Neural progenitor cell (in vitro differentiated cells): ENCODE measurements around the gene RASSF4. TPM values are rescaled to one million over a fixed set of nuclear protein-coding genes. Genes with fewer than 3 reads are reported as not detected.
A peak's percentile ranks its signal among the peaks of the same experiment; 100 is the strongest.
"Not testable (repeated sequence)": the region's sequence is repeated elsewhere in the genome, so short reads cannot be mapped to it uniquely, and the experiment has no call there.

Experiments used
- DNase-seq: peaks from one replicate; pipeline ENCODE4 v3.0.0-alpha.2; 2016; ENCODE audit warnings: low spot score
- H2AFZ ChIP-seq: fragments of 200-600 bp; sonication (generic); replicated peaks from 2 replicates; pipeline ENCODE4 v1.6.1; 2016; ENCODE audit warnings: antibody characterized with exemption
- H3F3A ChIP-seq: fragments of 200-600 bp; sonication (generic); 2 replicates; pipeline ENCODE4 v1.6.1; 2016; ENCODE audit warnings: antibody characterized with exemption, low read depth
- H3K27ac ChIP-seq: fragments of 200-600 bp; sonication (generic); 2 replicates; pipeline ENCODE4 v1.5.1; 2016; ENCODE audit warnings: mild to moderate bottlenecking
- H3K27me3 ChIP-seq: fragments of 200-600 bp; sonication (generic); 2 replicates; pipeline ENCODE4 v1.6.1; 2016; ENCODE audit warnings: mild to moderate bottlenecking, moderate library complexity
- H3K36me3 ChIP-seq: fragments of 200-600 bp; sonication (generic); 2 replicates; pipeline ENCODE4 v1.5.1; 2016
- H3K4me1 ChIP-seq: fragments of 200-600 bp; sonication (generic); 2 replicates; pipeline ENCODE4 v1.6.1; 2016; ENCODE audit warnings: mixed run types
- H3K4me2 ChIP-seq: fragments of 200-600 bp; sonication (generic); 2 replicates; pipeline ENCODE4 v1.6.1; 2016
- H3K4me3 ChIP-seq: fragments of 200-600 bp; sonication (generic); 2 replicates; pipeline ENCODE4 v1.5.1; 2016
- H3K79me2 ChIP-seq: fragments of 200-600 bp; sonication (generic); 2 replicates; pipeline ENCODE4 v1.6.1; 2016; ENCODE audit warnings: low read depth
- H3K9ac ChIP-seq: fragments of 200-600 bp; sonication (generic); 2 replicates; pipeline ENCODE4 v1.6.1; 2016
- H3K9me3 ChIP-seq: fragments of 200-600 bp; sonication (generic); 2 replicates; pipeline ENCODE4 v1.5.1; 2016; ENCODE audit warnings: low read depth
- H4K20me1 ChIP-seq: fragments of 200-600 bp; sonication (generic); 2 replicates; pipeline ENCODE4 v1.6.1; 2016; ENCODE audit warnings: low read depth
- H3K27ac Mint-ChIP-seq: 3 replicates; pipeline ENCODE4 v1.8.0; 2021; ENCODE audit warnings: mixed read lengths
- H3K27me3 Mint-ChIP-seq: 2 replicates; pipeline ENCODE4 v1.8.0; 2022; ENCODE audit warnings: low read depth, mild to moderate bottlenecking, inconsistent platforms, moderate library complexity, mixed read lengths; ENCODE audit not compliant: insufficient read depth
- H3K36me3 Mint-ChIP-seq: 3 replicates; pipeline ENCODE4 v1.8.0; 2021; ENCODE audit warnings: mixed read lengths
- H3K4me1 Mint-ChIP-seq: 3 replicates; pipeline ENCODE4 v1.8.0; 2021; ENCODE audit warnings: mixed read lengths
- H3K4me3 Mint-ChIP-seq: 3 replicates; pipeline ENCODE4 v1.8.0; 2021; ENCODE audit warnings: mild to moderate bottlenecking, moderate library complexity, mixed read lengths
- H3K9me3 Mint-ChIP-seq: 3 replicates; pipeline ENCODE4 v1.8.0; 2020; ENCODE audit warnings: mixed read lengths
- EZH2 ChIP-seq: fragments of 200-600 bp; sonication (generic); IDR thresholded peaks from 2 replicates; pipeline ENCODE4 v1.6.1; 2017; ENCODE audit warnings: antibody characterized with exemption, mild to moderate bottlenecking, moderate library complexity
- EZH2phosphoT487 ChIP-seq: fragments of 200-600 bp; sonication (generic); IDR thresholded peaks from 2 replicates; pipeline ENCODE4 v1.6.1; 2017; ENCODE audit warnings: antibody characterized with exemption
- total RNA-seq: library from RNA; depleted of rRNA; stranded (reverse); fragments of >200 nt; gene quantifications from 2 replicates; pipeline ENCODE4 v1.2.3, GENCODE V29; 2015; ENCODE audit warnings: low replicate concordance
- TF ChIP-seq, protein P1 (sequence below): fragments of 200-600 bp; sonication (generic); IDR thresholded peaks from 2 replicates; pipeline ENCODE4 v1.5.1; 2017; ENCODE audit warnings: antibody characterized with exemption, mild to moderate bottlenecking

Gene RASSF4
- total RNA-seq, 1 donor from 2014 or later = 3.1 TPM

DNA sequence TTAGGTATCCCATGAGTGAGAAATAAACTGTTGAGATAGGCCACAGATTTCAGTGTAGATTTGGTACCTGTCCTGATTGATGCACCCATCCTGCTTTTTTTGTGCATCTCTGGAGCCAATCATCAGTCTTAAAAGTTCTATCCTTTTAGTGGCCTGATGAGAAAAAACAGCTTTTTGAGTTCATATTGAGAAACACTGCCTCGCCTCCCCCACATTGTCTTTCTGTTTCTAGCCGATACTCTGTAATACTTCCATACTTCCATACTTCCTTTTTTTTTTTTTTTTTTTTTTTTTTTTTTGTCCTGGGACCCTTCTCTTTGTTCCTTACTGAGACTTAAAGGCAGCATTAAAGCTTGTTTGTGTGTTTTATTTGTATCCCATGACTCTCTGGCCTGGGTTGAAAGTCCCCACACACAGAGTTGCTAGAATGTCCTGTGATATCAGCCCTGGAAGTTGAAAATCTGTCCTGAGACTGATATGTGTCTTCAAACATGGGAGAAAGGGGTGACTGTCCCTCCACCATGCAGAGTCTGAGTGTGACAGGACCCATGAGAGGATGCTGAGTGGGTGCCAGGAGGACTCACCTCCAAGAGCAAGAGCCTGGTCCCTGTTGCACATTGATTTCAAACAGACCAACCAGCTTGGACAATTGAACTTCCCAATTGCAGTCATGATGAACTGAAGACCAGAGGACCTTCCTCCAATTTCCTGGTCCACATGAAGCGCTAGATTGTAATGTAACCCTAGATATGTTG lies 46.9 kb downstream of the RASSF4 start:
- peaks cover 33% of the 10 kb centered on the region for H3K9me3 Mint-ChIP-seq
- H3K4me3 Mint-ChIP-seq = no peak overlapping the region
- H4K20me1 ChIP-seq = peaks cover 23% of the 10 kb centered on the region
- H3K79me2 ChIP-seq = peaks cover 33% of the 10 kb centered on the region
- H3K9ac ChIP-seq = no peak overlapping the region
- H3K36me3 ChIP-seq = peaks cover 18% of the 10 kb centered on the region
- peaks cover under 1% of the 10 kb centered on the region for H3K4me1 Mint-ChIP-seq
- no peak overlapping the region for H2AFZ ChIP-seq
- no peaks in the 10 kb centered on the region for H3K4me1 ChIP-seq
- H3K36me3 Mint-ChIP-seq = peaks cover 32% of the 10 kb centered on the region
- no peak overlapping the region for H3K4me2 ChIP-seq
- TF ChIP-seq EZH2phosphoT487 (no peak), EZH2 (no peak)
- TF ChIP-seq, protein P1, sequence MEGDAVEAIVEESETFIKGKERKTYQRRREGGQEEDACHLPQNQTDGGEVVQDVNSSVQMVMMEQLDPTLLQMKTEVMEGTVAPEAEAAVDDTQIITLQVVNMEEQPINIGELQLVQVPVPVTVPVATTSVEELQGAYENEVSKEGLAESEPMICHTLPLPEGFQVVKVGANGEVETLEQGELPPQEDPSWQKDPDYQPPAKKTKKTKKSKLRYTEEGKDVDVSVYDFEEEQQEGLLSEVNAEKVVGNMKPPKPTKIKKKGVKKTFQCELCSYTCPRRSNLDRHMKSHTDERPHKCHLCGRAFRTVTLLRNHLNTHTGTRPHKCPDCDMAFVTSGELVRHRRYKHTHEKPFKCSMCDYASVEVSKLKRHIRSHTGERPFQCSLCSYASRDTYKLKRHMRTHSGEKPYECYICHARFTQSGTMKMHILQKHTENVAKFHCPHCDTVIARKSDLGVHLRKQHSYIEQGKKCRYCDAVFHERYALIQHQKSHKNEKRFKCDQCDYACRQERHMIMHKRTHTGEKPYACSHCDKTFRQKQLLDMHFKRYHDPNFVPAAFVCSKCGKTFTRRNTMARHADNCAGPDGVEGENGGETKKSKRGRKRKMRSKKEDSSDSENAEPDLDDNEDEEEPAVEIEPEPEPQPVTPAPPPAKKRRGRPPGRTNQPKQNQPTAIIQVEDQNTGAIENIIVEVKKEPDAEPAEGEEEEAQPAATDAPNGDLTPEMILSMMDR = no peak
- DNase-seq = no peak
- H3K27me3 Mint-ChIP-seq = no peaks in the 10 kb centered on the region
- no peak overlapping the region for H3K27ac Mint-ChIP-seq
- H3F3A ChIP-seq = peaks cover 8% of the 10 kb centered on the region
- H3K9me3 ChIP-seq = no peaks in the 10 kb centered on the region
- H3K4me3 ChIP-seq = no peak overlapping the region
- H3K27ac ChIP-seq = no peak overlapping the region
- no peaks in the 10 kb centered on the region for H3K27me3 ChIP-seq

DNA sequence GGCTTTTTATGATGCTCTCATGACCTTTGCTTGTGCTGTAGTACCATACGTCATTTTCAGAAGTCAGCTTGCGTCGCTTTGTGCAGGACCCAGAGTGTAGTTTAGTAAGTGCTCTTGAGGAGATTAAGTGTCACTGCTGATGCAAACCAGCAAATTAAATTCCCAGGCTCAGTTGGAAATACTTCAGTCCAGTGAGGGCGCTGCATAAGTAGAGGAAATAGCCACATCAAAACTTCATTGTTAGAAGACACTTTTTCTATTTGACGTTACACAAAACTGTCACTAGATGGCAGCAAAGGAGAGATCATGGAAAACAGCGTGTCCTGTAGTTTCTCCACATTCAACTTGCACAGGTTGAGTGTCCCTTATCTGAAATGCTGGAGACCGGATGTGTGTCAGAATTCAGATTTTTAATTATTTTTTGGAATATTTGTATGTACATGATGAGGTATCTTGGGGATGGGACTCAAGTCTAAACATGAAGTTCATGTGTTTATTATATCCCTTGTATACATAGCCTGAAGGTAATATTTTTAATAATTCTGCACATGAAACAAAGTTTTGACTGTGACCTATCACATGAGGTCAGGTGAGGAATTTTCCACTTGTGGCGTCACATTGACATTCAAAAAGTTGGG lies 49.0 kb downstream of the RASSF4 start:
- Histone ChIP-seq H3K9ac (no peak overlapping the region), H3K4me1 (no peaks in the 10 kb centered on the region), H3K36me3 (peaks cover 13% of the 10 kb centered on the region), H3K9me3 (no peaks in the 10 kb centered on the region), H3F3A (peaks cover 8% of the 10 kb centered on the region), H4K20me1 (peaks cover 4% of the 10 kb centered on the region), H3K27me3 (no peaks in the 10 kb centered on the region), H3K27ac (no peak overlapping the region), H2AFZ (no peak overlapping the region), H3K4me3 (no peak overlapping the region), H3K4me2 (peak overlapping the region; percentile 17), H3K79me2 (peaks cover 11% of the 10 kb centered on the region)
- no peak overlapping the region for H3K4me3 Mint-ChIP-seq
- TF ChIP-seq EZH2phosphoT487 (no peak), EZH2 (no peak)
- TF ChIP-seq, protein P1 = peak; percentile 87
- DNase-seq = peak; percentile 78
- H3K27ac Mint-ChIP-seq = no peak overlapping the region
- peaks cover 22% of the 10 kb centered on the region for H3K9me3 Mint-ChIP-seq
- H3K27me3 Mint-ChIP-seq = no peaks in the 10 kb centered on the region
- H3K36me3 Mint-ChIP-seq = peaks cover 17% of the 10 kb centered on the region
- no peaks in the 10 kb centered on the region for H3K4me1 Mint-ChIP-seq

DNA sequence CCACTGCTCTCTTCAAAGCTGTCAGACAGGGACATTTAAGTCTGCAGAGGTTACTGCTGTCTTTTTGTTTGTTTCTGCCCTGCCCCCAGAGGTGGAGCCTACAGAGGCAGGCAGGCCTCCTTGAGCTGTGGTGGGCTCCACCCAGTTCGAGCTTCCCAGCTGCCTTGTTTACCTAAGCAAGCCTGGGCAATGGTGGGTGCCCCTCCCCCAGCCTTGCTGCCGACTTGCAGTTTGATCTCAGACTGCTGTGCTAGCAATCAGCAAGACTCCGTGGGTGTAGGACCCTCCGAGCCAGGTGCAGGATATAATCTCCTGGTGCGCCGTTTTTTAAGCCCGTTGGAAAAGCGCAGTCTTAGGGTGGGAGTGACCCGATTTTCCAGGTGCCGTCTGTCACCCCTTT lies 55.0 kb downstream of the RASSF4 start:
- not testable (repeated sequence) for H3K9me3 ChIP-seq, H3K4me3 ChIP-seq, H3F3A ChIP-seq, H3K4me1 ChIP-seq, H3K9me3 Mint-ChIP-seq, H3K36me3 ChIP-seq, H3K36me3 Mint-ChIP-seq, DNase-seq, H3K9ac ChIP-seq, H3K4me1 Mint-ChIP-seq, H3K27me3 Mint-ChIP-seq, H3K4me2 ChIP-seq, H4K20me1 ChIP-seq, H2AFZ ChIP-seq, H3K27me3 ChIP-seq, H3K4me3 Mint-ChIP-seq, H3K27ac ChIP-seq, H3K27ac Mint-ChIP-seq, H3K79me2 ChIP-seq

DNA sequence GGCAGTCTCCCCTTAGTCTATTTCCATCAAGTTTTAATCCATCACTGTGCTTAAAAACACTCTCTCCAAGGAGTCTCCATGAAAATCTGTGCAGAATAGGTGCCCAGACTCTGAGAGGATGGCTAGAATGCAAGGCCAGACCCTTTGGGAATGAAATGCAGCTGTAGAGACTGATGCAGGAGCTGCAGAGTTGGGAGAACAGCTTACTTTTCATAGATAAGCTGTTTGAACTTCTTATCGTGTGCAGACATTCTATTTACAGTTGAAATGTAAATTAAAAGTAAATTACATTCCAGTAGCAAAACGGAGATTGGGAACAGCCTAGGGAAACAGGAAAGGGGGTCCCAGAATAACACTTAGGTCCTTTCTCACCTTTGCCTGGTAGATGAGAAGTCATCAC lies 56.0 kb downstream of the RASSF4 start:
- no peak overlapping the region for H3K4me3 Mint-ChIP-seq
- no peaks in the 10 kb centered on the region for H3K4me1 Mint-ChIP-seq
- Histone ChIP-seq H3F3A (no peaks in the 10 kb centered on the region), H3K79me2 (no peaks in the 10 kb centered on the region), H3K36me3 (no peaks in the 10 kb centered on the region), H3K9ac (no peak overlapping the region), H3K4me2 (no peak overlapping the region), H3K4me1 (no peaks in the 10 kb centered on the region), H3K27me3 (no peaks in the 10 kb centered on the region), H3K4me3 (no peak overlapping the region), H2AFZ (no peak overlapping the region), H3K27ac (no peak overlapping the region), H4K20me1 (no peaks in the 10 kb centered on the region), H3K9me3 (no peaks in the 10 kb centered on the region)
- DNase-seq = no peak
- no peaks in the 10 kb centered on the region for H3K27me3 Mint-ChIP-seq
- H3K27ac Mint-ChIP-seq = no peak overlapping the region
- H3K36me3 Mint-ChIP-seq = no peaks in the 10 kb centered on the region
- peaks cover 9% of the 10 kb centered on the region for H3K9me3 Mint-ChIP-seq
- TF ChIP-seq, protein P1 = no peak
- TF ChIP-seq EZH2phosphoT487 = no peak
- no peak for TF ChIP-seq EZH2
